Right lobe of liver (tissue), 6 donors: ENCODE data around the gene PAX5. TPM values are rescaled to one million over a fixed set of nuclear protein-coding genes. Genes with fewer than 3 reads are reported as not detected.
A peak's percentile ranks its signal among the peaks of the same experiment; 100 is the strongest.

Source experiments
- ATAC-seq, 4 donors: fragments of 200-7000 bp; cut with Tn5 transposase; one replicate each; pipeline ENCODE4 v1.9.1; 2020; ENCODE audit warnings: mild to moderate bottlenecking in 4 of 4, moderate library complexity in 4 of 4
- DNase-seq, 3 donors: peaks; one replicate each; pipeline ENCODE4 v3.0.0-alpha.2; 2020
- H3K27ac ChIP-seq, 3 donors: fragments of 200-600 bp; one replicate each; pipeline ENCODE4 v1.8.0; 2022
- H3K27me3 ChIP-seq, 2 donors: fragments of 200-600 bp; one replicate each; pipeline ENCODE4 v1.8.0; 2022
- H3K36me3 ChIP-seq, 4 donors: fragments of 200-600 bp; sonication (generic) in 1 of 4; one replicate each; pipeline versions ENCODE4 v1.5.1 to v1.8.0; 2017 to 2022; ENCODE audit warnings: control low read depth in 1 of 4
- H3K4me1 ChIP-seq, 4 donors: fragments of 200-600 bp; sonication (generic) in 1 of 4; one replicate each; pipeline versions ENCODE4 v1.5.1 to v1.8.0; 2017 to 2022; ENCODE audit warnings: control low read depth in 1 of 4
- H3K4me3 ChIP-seq, 3 donors: fragments of 200-600 bp; one replicate each; pipeline ENCODE4 v1.8.0; 2022
- H3K9me3 ChIP-seq, 4 donors: fragments of 200-600 bp; sonication (generic) in 1 of 4; one replicate each; pipeline versions ENCODE4 v1.5.1 to v1.8.0; 2017 to 2022; ENCODE audit warnings: control low read depth in 1 of 4
- POLR2A ChIP-seq: fragments of 450-650 bp; IDR thresholded peaks from one replicate; pipeline ENCODE4 v1.6.1; 2017; ENCODE audit warnings: antibody characterized with exemption, mild to moderate bottlenecking
- WGBS: methylation state at CpG from one replicate; pipeline ENCODE4 v1.1.6; 2018; ENCODE audit warnings: low coverage, low lambda C conversion rate; ENCODE audit not compliant: insufficient coverage; ENCODE audit errors: missing lambda C conversion rate; 5-methylcytosine and 5-hydroxymethylcytosine counted together
- intact Hi-C, 2 donors: fragments of 100-400 bp; cut with DNase I; formaldehyde crosslinking; loops; one replicate each; pipeline versions ENCODE4 v1.11.2 to v1.14.1; 2022
- total RNA-seq, 6 experiments: library from RNA; depleted of rRNA in 2 of 6; stranded (reverse); fragments of >200 nt in 2 of 6; fragmentation: NEBNext Ultra II Directional in 3 of 6; extraction: Animal tissue kit (Norgen Biotek cat#: 25700) in 3 of 6; gene quantifications; one replicate each; pipeline versions ENCODE4 v1.1.0 to v1.2.4, GENCODE V29; 2016 to 2023
- TF ChIP-seq, protein P1 (sequence below), 4 donors: fragments of 200-600 bp in 3 of 4; fragments of 450-650 bp in 1 of 4; IDR thresholded peaks; one replicate each; pipeline versions ENCODE4 v1.5.1 to v1.8.0; 2016 to 2022; ENCODE audit warnings: antibody characterized with exemption in 4 of 4, mild to moderate bottlenecking in 2 of 4
- donor health status: DM: no; HTN: yes; CAD: no.
- donor health status: DM: no; HTN: no; CAD: no.
- donor health status: DM: no; HTN: no; CAD: no.
- donor health status: DM: no; HTN: yes; CAD: no.
- donor health status: DM: no; HTN: yes; CAD: no.

PAX5 gene
- total RNA-seq, 6 experiments from 2014 or later = 0.12 to 0.18 TPM; not detected in 4

DNA sequence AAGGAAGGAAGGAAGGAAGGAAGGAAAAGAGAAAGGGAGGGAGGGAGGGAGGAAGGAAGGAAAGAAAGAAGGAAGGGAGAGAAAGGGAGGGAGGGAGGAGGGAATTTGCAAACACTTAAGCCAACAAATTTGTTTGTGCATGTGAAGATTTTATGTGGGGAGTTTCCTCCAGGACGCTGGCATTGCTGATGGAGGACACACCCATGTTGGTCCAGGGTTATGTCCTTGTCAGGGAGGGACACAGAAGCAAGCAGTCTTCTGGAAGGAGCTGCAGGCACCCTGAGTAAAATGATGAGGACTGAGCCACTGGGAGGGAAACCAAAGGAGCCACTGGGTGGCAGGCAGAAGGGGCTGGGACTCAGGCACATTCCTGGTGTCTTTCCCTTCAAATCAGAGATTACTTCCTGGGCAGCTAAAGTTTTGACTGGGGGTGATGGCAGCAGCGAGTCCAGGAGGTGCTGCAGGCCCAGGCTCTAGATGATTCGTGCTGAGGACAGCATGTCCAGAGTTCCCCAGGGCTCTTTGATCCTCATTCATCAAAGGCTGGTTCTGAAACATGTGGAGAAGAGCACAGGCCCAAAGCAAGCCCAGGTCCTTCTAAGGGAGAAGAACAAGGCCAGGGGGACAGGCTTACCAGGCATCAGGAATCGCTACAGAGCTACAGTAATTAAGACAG, 109.2 kb downstream of the PAX5 start:
- Histone ChIP-seq H3K36me3 (no peaks in the 10 kb centered on the region), H3K9me3 (no peaks in the 10 kb centered on the region), H3K27ac (no peak overlapping the region), H3K4me1 (no peaks in the 10 kb centered on the region), H3K27me3 (no peaks in the 10 kb centered on the region), H3K4me3 (no peak overlapping the region)
- ATAC-seq (no peak), DNase-seq (no peak)
- no peak for TF ChIP-seq POLR2A
- TF ChIP-seq, protein P1, sequence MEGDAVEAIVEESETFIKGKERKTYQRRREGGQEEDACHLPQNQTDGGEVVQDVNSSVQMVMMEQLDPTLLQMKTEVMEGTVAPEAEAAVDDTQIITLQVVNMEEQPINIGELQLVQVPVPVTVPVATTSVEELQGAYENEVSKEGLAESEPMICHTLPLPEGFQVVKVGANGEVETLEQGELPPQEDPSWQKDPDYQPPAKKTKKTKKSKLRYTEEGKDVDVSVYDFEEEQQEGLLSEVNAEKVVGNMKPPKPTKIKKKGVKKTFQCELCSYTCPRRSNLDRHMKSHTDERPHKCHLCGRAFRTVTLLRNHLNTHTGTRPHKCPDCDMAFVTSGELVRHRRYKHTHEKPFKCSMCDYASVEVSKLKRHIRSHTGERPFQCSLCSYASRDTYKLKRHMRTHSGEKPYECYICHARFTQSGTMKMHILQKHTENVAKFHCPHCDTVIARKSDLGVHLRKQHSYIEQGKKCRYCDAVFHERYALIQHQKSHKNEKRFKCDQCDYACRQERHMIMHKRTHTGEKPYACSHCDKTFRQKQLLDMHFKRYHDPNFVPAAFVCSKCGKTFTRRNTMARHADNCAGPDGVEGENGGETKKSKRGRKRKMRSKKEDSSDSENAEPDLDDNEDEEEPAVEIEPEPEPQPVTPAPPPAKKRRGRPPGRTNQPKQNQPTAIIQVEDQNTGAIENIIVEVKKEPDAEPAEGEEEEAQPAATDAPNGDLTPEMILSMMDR (IDR thresholded peaks at IDR 0.05) = no peak
- intact Hi-C loops = no loop called here
- WGBS = 48% methylated on average over 3 of the region's 4 CpGs

- intact Hi-C loops = no loop called here
- Histone ChIP-seq H3K27me3 (no peaks in the 10 kb centered on the region), H3K27ac (no peak overlapping the region), H3K9me3 (no peaks in the 10 kb centered on the region), H3K4me1 (no peaks in the 10 kb centered on the region), H3K4me3 (no peak overlapping the region), H3K36me3 (no peaks in the 10 kb centered on the region)
- ATAC-seq (peak in 1 of 4 donors; percentile 15), DNase-seq (no peak)
- 49% methylated on average over 4 of the region's 4 CpGs for WGBS
- TF ChIP-seq POLR2A = no peak
- TF ChIP-seq, protein P1 (IDR thresholded peaks at IDR 0.05) = no peak
Observed at GRCh38 chr9:36924071-36924470, 110.0 kb downstream of the PAX5 start.

DNA sequence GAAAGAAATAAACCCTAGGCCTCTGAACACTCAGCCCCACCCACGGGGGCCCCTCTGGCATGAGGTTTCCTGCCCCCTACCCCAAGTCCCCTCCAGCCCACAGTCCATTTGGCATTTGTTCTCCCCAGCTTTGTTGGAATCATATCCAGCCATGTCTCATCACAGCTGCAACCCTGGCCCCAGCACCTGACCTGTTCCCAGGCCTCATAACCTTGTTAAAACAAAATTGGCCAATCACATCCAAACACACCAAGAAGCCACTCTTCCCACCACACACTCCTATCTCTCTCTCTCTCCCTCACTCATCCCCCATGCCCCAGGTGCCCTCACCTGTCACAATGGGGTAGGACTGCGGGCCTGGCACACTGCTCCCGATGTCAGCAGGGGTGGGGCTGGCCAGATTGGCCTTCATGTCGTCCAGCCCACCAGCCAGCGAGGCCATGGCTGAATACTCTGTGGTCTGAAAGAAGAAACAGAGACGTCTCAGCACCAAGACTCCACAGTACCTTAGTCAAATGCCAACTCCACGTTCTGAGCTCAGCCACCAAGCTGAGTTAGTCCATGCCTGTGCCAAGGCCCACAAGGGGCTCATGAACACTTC, 110.9 kb downstream of the PAX5 start:
- TF ChIP-seq POLR2A = no peak
- TF ChIP-seq, protein P1 (IDR thresholded peaks at IDR 0.05) = no peak
- intact Hi-C loops = no loop called here
- Histone ChIP-seq H3K27ac (no peak overlapping the region), H3K36me3 (no peaks in the 10 kb centered on the region), H3K4me3 (no peak overlapping the region), H3K4me1 (no peaks in the 10 kb centered on the region), H3K27me3 (no peaks in the 10 kb centered on the region), H3K9me3 (no peaks in the 10 kb centered on the region)
- WGBS = 81% methylated on average over 7 of the region's 7 CpGs
- DNase-seq = peak in 1 of 3 donors; percentile 18
- ATAC-seq = peak in 1 of 4 donors; percentile 15

GRCh38 chr9:36922548-36922947, 111.5 kb downstream of the PAX5 start:
- Histone ChIP-seq H3K4me3 (no peak overlapping the region), H3K27ac (no peak overlapping the region), H3K36me3 (no peaks in the 10 kb centered on the region), H3K4me1 (no peaks in the 10 kb centered on the region), H3K27me3 (no peaks in the 10 kb centered on the region), H3K9me3 (no peaks in the 10 kb centered on the region)
- ATAC-seq (no peak), DNase-seq (no peak)
- WGBS = 83% methylated on average over 2 of the region's 5 CpGs
- intact Hi-C loops = no loop called here
- TF ChIP-seq, protein P1 (IDR thresholded peaks at IDR 0.05) = no peak
- TF ChIP-seq POLR2A = no peak
